ENCODE results near the gene EPM2A.

- TF ChIP-seq CTCF (conservative IDR thresholded peaks at IDR 0.05; ENCODE audit: low read length), result no peak
- TF ChIP-seq EZH2phosphoT487 (IDR thresholded peaks at IDR 0.05; ENCODE audit: borderline replicate concordance), result no peak
Measured at GRCh38 chr6:145707397-145707796, 27.9 kb downstream of the EPM2A start.

All from Loucy (cell line).